Activated T-helper 17 cell treated with anti-CD3 and anti-CD28 coated beads, Interleukin-2, amount 50 U/mL, for 72 hours (primary cell): Measurements from ENCODE around the gene MYO15A. TPM values are rescaled to one million over a fixed set of nuclear protein-coding genes. Genes with fewer than 3 reads are reported as not detected.

Experiments
- ATAC-seq: fragments of 150-1000 bp; cut with Tn5 transposase; replicated peaks from 2 replicates; pipeline ENCODE4 v1.10.0; 2021; ENCODE audit warnings: mild to moderate bottlenecking, moderate library complexity
- H3K27ac Mint-ChIP-seq: one replicate; pipeline ENCODE4 v1.8.0; 2022; ENCODE audit warnings: mixed read lengths
- H3K27me3 Mint-ChIP-seq: one replicate; pipeline ENCODE4 v1.8.0; 2022; ENCODE audit warnings: mixed read lengths
- H3K36me3 Mint-ChIP-seq: one replicate; pipeline ENCODE4 v1.8.0; 2022; ENCODE audit warnings: low read depth, mild to moderate bottlenecking, mixed read lengths
- H3K4me1 Mint-ChIP-seq: one replicate; pipeline ENCODE4 v1.8.0; 2022; ENCODE audit warnings: mixed read lengths
- H3K4me3 Mint-ChIP-seq: one replicate; pipeline ENCODE4 v1.8.0; 2022; ENCODE audit warnings: mild to moderate bottlenecking, mixed read lengths
- H3K9me3 Mint-ChIP-seq: one replicate; pipeline ENCODE4 v1.8.0; 2022; ENCODE audit warnings: mixed read lengths
- total RNA-seq, 2 donors: library from RNA; stranded (reverse); gene quantifications; one replicate each; pipeline ENCODE4 v1.2.3, GENCODE V29; 2022

Gene MYO15A
- total RNA-seq, 2 donors from 2014 or later: 1.0 to 6.0 TPM

- ATAC-seq: no peak
- no peaks in the 10 kb centered on the region for H3K36me3 Mint-ChIP-seq
- peaks cover 19% of the 10 kb centered on the region for H3K4me1 Mint-ChIP-seq
- no peak overlapping the region for H3K4me3 Mint-ChIP-seq
- H3K27ac Mint-ChIP-seq: no peak overlapping the region
- H3K9me3 Mint-ChIP-seq: no peaks in the 10 kb centered on the region
- no peaks in the 10 kb centered on the region for H3K27me3 Mint-ChIP-seq
Observed at GRCh38 chr17:18229254-18229653, 120.7 kb downstream of the MYO15A start.

Other genes starting within 250 kb of the MYO15A start
- gene TOM1L2, start 136.4 kb upstream of the MYO15A start, total RNA-seq: 10 to 100 TPM; 20.4 to 24.8 TPM
- gene DRC3, start 135.9 kb upstream of the MYO15A start, total RNA-seq: under 1 TPM in 1 of 2 donors, not detected in 1; 0.58 TPM
- 10 to 100 TPM; 30.8 to 33.5 TPM for gene ATPAF2, start 69.6 kb upstream of the MYO15A start, total RNA-seq
- gene GID4, start 69.3 kb upstream of the MYO15A start, total RNA-seq: 1 to 10 TPM; 6.4 to 7.2 TPM
- 10 to 100 TPM; 33.8 to 64.7 TPM for gene DRG2, start 20.8 kb upstream of the MYO15A start, total RNA-seq
- gene ALKBH5, start 75.1 kb downstream of the MYO15A start, total RNA-seq: 100 to 1,000 TPM; 161 to 255 TPM
- 10 to 100 TPM; 19.5 to 22.3 TPM for gene LLGL1, start 116.9 kb downstream of the MYO15A start, total RNA-seq
- gene FLII, start 150.0 kb downstream of the MYO15A start, total RNA-seq: 100 to 1,000 TPM; 247 to 307 TPM
- gene MIEF2, start 151.9 kb downstream of the MYO15A start, total RNA-seq: 10 to 100 TPM in 1 of 2 donors, 1 to 10 TPM in 1; 5.0 to 15.2 TPM
- 10 to 100 TPM; 69.7 to 81.6 TPM for gene TOP3A, start 206.2 kb downstream of the MYO15A start, total RNA-seq
- 10 to 100 TPM; 21.7 to 25.5 TPM for gene SMCR8, start 206.5 kb downstream of the MYO15A start, total RNA-seq